HG03095 (cell line): ENCODE results near the gene LMX1B.

Source experiments
- ATAC-seq: cut with Tn5 transposase; IDR thresholded peaks from one replicate; pipeline ENCODE4 v1.9.1; 2021; ENCODE audit warnings: moderate library complexity; ENCODE audit not compliant: unreplicated experiment

The LMX1B gene

DNA sequence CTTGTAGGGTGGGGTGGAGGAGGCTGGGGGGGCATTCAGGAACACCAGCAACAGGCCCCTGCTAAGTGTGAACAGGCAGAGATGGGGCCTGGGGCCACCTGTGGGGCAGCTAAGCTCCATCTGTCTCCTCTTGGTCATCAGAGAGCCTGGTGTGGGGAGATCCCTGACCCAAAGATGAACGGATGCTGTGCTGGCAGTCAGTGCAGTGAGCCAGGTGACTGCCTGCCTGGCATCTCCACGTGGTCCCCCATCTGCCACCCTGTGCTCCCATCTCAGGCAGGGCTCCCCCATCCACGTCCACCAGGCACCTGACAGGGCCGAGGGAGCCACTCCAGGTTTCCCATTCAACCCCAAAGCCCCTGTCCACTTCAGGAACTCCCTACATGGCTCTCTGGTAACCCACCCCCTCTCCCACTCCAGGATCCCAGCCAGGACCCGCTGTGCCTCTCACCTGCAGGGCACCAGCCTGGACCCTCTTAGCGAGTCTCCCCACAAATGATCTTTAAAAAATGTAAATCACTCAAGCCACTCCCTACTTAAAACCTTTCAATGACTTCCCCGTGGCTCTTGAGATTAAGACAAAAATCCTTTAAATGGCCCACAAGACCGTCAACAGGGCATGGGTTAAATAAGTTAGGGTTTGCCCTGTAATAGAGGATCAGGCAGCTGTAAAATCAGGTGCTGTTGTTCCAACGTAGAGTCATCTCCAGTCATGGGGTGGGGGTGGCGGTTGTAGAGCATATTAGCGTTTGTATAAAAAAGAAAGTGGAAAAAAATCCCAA lies 60.8 kb downstream of the LMX1B start:
- no peak for ATAC-seq

DNA sequence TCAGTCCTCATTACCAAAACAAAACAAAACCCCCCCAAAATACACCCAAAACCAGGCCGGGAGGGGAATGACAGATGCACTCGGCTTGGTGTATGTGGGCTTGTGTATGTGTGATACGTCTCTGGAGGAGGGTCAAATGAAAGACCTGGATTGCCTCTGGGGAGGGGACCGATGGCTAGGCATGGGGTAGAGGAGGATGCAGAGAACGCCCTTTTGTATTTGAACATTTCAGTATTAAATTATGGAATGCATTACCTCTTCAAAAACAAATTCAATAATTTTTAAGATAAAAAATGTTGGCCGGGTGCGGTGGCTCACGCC lies 61.4 kb downstream of the LMX1B start:
- ATAC-seq, result no peak

DNA sequence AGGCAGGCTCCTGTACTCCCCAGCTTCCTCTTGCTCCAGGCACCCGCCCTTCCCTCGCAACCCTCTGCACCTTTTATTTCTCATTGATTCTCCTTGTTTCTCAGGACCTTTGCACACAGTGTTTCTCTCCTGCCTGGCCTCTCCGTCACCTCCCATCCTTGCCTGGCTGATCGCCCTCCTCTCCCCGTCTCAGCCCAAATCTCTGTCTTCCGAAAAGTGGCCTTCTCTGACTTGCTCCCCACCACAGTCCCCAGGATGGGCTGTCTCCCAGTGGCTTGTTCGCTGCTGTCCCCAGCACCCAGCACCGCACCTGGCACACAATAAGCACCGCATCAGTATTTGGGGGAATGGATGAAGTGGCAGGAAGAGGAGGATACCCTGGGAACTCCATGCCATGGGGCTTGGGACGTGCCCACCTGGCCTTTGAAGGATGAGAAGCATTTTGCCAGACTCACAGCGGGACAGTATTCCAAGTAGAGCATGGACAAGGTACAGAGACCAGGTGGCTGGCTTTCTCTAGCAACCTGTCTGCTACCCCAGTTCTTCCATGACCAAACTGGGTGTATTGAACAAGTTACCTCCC lies 62.5 kb downstream of the LMX1B start:
- no peak for ATAC-seq

DNA sequence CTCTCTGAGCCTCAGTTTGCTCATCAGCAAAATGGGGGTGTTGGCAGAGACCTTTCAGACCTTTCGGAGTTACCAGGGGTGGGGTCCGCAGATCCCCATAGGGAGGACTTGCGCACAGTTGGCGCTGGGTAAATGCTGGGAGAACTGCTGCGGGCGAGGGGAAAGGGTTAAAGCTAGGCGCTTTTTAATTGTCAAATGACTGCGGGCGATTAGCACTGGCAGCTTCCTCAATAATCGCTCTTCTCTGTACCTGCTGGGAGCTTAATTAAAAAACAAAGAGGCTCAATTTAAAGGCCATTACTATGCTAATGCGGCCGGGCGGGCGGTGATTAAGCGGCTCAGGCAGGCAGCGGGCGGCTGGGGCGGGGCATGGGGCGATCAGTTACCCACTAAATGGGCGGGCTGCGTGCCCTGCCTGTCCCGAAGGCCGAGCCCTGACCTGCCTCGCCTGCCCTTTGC lies 63.0 kb downstream of the LMX1B start:
- no peak for ATAC-seq

DNA sequence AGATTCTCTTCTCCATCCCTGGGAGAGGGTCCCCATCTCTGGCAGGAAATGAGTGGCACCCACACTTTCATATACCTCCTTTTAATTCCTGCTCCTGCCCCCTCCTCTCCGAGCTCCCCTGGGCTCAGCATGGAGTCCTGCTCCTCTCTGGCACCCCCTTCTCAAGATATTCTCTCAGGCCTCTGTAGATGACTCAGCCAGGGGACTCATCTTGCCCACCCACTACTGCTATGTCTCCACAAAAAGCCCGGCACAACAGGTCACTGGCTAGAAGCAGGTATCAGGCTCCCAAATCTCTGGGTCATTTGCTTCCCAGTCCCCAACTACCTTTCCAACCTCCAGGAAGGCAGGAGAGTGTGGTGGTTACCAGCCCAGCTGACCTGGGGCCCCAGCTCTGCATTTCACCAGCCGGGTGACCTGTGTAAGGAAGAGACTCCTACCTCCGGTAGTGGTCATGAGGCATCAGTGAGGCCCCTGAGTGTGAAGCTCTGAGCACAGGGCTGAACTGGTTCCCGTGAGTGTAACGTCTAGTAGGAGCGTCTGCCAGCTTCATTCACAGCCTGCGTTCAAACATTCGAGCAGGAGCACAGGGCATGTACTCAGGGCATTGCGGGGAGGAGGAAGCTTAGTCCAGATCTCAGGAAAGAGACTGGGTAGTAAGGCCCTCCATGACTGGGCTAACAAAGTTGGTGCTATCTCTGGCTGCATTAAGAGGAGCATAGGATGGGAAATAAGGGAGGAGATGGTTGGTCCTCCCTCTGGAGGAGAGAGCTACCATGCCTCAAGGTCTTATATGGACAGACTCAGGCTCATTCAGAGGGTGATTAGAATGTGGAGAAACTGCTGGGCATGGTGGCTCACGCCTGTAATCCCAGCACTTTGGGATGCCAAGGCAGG lies 63.7 kb downstream of the LMX1B start:
- no peak for ATAC-seq

DNA sequence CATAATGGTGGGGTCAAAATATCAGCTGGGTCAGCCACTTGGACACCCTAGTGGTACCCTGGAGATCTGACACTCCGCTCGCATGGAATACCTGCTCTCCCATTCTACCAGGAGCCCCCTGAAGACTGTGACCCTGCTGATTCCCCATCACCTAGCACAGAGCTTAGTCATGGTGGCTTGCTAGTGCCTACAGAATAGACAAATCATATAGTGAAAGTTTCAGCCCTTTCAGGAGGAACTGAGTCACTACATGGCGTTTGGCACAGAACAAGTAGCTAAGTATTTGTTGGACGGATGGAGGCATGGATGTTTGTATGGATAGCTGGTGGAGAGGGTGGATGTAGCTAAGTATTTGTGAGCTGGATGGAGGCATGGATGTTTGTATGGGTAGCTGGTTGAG lies 65.3 kb downstream of the LMX1B start:
- ATAC-seq, result no peak

DNA sequence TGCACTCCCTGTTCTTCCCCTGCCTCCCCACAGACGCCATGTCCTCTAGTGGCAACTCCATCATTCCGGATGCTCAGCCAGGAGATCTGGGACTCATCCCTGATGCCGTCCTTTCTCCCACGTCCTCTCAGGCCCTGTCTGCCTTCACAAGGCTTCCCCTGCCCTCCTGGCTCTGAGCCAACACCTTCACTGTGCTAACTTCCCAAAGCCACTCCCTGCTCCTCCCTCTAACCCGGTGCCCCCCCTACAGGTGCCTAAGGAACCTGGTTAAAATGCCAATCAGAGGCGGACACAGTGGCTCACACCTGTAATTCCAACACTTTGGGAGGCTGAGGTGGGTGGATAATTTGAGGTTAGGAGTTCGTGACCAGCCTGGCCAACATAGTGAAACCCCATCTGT lies 67.6 kb downstream of the LMX1B start:
- no peak for ATAC-seq

DNA sequence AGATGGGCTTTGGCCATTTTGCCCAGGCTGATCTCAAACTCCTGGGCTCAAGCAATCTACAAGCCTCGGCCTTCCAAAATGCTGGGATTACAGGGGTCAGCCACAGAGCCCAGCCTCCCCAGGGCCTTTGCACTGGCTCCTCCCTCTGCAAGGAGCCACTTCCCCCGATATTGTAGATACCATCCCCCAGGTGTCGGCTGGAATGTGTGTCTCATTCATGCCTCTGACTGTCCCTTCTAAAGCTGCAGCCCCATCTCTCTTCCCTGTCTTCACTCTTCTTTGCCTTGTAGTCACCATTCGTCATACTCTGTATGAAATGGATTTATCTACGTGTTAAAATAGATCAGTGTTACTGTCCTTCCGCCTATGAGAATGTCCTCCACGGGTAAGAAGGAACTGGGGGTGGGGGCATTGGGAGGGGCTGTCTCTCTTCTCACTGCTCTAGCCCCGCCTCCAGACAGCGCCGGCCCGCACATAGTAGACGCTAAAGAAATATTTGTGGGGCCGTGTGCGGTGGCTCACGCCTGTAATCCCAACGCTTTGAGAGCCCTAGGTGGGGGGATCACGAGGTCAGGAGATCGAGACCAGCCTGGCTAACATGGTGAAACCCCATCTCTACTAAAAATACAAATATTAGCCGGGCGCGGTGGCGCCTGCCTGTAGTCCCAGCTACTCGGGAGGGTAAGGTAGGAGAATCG lies 68.5 kb downstream of the LMX1B start:
- ATAC-seq, result no peak

DNA sequence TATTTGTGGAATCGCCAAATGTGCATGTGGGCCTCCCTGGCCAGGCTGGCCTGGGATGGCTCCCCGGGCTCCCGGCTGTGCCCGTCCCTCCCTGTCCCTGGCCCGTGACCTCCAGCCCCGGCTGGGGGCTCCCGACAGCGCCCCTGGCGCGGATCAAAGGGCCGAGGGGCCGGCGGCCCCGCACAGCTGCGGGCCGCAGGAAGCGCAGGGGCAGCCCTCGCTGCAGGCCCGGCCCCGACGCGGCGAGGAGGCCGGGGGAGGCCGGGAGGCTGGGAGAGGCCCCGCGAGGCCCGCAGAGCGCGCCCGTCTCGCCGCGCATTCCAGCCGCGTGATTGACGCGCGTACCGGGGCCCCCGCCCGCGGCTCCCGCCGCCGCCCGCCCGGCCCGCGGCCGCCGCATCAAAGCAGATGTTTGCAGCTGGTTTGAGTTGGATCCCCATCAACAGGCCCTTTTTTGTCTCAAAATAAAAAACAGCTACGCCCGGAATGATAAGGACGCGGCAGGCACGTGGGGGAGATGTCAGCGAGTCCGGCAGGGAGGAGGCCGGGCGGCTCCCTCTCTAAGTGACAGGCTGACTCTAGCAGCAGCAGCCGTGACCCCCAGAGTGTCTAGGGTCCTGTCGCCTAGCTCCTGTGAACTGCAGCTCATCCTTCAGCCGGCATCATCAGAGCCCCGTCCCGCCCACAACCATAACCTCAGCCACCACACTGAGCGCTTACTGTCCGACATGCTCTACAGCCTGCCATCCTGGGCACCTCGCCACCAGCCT lies 69.4 kb downstream of the LMX1B start:
- ATAC-seq, result no peak

DNA sequence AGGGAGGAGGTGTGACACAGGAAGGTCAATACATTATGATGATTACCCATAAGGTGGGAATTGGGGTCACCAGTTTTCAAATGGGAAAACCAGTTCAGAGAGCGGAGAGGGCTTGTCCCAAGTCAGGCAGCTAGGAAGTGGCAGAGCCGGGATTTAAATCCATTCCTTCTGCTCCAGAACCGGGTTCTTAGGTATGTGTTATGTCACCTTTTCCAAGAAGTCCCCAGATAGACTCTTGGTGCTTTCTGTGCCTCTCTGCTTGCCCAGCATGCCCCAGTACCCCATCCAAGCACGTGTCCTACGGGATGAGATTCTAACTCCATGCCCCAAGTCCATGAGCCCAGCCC lies 69.9 kb downstream of the LMX1B start:
- no peak for ATAC-seq

DNA sequence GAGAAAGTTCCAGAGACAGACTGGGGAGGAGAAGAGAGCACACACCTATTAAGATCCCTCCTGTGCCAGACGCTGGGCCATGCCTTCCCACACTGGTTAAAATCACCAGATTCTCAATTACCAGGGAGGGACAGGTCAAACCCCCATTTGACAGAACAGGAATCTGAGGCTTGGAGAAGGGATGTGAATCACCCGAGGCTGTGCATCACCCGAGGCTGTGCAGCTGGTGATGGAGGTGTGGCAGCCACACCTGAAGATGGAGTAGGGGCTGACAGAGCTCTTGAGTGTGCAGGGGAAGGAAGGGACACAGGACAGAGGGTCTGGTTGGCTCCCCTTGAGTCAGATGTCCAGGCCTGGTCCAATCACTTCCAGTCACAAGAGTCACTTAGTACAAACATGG lies 70.6 kb downstream of the LMX1B start:
- ATAC-seq, result no peak

DNA sequence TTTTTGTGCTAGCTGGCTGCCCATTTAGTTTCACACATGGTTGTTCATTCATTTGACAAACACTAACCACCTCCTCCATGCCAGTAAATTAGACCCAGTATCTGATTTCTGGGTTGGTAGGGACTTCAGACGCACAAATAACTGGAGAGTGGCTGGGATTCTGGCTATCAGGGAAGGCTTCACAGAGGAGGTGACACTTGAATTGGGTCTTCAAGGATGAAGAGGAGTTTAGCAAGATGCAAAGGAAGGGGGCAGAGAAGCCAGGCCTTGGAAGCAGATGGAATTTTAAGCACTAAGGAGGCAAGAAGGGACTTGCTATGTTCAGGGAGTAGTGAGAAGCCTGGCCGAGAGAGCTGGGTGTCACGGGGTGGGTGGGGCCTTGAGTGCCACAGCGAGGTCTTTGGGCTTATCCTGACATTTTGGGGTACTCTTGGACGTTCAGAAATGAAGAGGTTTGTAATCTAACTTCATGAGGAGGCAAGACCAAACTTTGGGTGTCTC lies 71.3 kb downstream of the LMX1B start:
- no peak for ATAC-seq

DNA sequence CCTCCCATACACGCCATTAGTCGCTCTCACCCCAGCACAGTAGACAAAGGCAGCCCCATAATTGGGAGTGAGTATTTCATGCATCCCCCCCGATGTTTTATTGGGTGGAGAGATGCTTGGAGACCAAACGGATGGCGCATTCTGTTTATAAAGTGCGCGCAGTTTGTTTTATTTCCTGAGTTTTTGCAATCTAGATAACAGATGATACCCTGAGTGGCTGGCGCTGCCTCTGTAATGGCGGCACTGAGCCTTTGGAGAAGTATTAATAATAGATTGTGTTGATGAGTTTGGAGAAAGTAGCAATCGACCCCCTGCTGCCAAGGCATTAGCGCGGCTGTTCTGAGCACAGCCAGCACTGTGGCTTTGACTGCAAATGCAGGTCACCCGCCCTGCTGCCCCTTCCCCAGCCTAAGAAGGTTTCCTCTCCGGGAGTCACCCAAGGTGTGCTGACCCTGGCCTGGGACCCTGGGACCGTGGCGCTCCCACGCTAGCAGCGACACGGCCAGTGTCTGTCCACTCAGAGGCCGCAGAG lies 74.3 kb downstream of the LMX1B start:
- no peak for ATAC-seq

DNA sequence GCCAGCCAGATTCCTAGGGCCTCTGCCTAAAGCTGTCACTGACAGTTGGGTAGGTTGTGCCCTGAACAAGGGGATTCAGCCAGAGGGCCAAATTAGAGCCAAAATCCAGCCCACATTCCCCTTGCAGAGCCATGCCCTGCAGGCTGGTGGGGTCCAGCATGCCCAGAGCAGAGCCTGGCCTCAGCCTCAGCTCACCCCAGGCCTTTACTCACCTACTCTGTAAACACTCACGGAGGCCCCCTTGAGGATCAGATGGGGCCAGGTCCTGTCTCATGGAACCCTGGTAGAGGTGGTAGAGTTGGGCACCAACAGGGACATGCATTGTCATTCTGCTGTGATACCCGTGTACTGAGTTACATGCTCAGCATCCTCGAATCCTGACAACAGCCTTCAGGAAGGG lies 74.9 kb downstream of the LMX1B start:
- no peak for ATAC-seq

DNA sequence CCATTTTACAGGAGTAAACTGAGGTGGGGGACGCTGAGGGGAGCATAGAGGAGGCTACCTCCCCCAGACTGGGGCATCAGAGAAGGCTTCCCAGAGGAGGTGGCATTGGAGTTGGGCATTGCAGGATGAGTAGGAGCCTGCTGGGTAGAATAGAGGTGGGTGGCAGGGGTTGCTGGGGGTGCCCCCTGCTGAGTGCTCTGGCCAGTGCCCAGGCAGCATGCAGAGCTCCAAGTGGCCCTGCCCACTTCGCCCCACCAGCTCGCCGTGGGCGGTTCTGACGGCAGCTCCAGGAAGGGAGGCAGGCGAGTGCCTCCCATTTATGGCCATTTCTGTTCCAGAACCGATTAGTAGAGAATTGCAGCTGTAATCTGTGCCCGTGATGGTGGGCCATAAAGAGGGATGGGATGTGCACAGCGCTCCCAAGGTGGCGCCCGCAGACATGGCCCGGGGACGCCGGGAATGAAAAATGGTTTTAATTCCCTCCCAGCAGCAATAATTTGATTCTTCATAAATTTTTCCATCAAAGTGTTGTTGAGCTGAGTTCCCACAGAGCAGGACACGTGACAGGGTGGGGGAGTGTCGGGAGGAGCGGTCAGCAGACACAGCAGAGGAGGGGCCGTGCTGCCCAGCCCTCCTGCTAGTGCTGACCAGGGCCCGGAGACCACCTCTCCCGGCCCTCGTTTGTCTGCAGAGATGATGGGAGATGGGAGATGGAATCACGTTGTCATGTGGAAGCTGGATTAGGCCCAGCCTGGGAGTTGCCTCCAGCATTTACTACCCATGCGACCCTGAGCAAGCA lies 75.5 kb downstream of the LMX1B start:
- ATAC-seq, result no peak

DNA sequence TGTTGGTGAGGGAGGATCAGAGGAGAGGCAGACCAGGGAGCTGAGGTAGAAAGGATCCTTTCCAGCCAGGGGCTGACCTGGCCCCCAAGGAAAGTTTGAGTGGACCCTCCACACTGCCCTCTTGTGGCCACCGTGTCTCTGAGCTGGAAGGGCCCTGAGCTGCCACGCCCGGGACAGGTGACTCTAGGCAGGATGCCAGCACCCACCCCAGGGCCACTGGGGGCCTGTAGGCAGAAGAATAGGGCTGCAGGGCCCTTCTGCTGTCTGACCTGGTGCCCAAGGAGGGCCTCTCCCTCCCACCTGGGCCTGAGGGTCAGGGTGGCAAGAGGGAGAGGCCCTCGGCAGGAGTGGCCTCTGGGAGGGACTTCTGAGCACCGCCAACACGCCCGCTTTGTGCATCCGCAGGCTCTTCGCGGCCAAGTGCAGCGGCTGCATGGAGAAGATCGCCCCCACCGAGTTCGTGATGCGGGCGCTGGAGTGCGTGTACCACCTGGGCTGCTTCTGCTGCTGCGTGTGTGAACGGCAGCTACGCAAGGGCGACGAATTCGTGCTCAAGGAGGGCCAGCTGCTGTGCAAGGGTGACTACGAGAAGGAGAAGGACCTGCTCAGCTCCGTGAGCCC lies 76.8 kb downstream of the LMX1B start:
- ATAC-seq, result no peak

DNA sequence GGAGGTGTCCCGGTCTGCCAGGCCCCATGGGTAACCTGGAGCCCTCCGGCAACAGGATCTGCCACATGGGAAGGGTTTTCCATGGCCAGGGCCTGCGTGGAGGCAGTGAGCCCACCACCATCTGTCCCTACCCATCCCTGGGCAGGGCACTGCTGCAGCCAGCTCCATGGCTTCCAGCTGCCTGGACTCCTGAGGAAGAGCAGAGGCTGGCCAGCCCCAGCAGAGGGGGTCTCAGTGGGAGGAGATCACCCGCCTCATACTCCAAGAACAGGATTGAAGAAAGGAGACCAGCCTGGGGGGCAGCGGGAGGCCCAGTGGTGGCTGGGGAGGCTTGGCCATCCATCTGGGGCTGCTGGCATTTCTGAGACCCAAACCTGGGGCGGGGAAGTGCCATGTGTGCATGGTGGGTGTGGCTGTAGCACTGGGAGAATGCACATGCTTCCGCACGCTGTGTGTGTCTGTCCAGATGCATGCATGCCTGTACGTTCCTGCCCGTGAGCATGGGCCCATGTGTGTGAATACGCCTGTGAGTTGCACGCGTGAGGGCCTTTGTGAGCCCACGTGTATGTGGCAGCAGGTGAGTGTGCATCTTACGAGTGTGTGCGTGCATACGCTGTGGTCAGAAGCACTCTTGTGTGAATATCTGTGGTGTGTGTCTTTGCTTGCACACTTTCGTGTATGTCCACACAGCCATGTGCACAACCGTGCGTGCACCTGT lies 78.5 kb downstream of the LMX1B start:
- ATAC-seq, result no peak

DNA sequence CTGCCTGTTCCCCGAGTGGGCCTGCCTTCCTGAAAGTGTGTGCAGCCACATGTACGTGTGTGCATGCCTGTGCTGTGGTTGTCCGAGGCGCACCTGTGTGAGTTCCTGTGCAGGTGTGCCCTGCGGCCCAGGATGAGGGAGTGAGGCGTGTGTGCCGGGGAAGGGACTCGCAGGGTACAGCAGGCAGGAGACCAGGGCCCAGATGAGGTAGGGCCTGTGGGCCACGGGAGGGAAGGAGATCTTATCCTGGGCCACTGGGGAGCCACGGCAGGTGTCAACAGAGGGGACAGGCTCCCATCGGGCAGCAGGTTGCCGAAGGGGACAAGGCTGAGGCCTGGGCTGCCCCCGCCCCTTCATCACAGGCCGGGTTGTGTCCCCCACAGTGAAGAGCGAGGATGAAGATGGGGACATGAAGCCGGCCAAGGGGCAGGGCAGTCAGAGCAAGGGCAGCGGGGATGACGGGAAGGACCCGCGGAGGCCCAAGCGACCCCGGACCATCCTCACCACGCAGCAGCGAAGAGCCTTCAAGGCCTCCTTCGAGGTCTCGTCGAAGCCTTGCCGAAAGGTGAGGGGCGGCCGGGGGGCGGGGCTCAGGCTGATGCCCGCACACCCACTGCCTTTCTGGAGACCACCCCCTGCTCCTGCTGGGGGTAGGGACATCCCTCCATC lies 79.2 kb downstream of the LMX1B start:
- ATAC-seq, result no peak
